ENCODE results near the gene CDC42EP4. TPM values are rescaled to one million over a fixed set of nuclear protein-coding genes. Genes with fewer than 3 reads are reported as not detected.
"Not testable (repeated sequence)": the region's sequence is repeated elsewhere in the genome, so short reads cannot be mapped to it uniquely, and the experiment has no call there.

The CDC42EP4 gene
- polyA plus RNA-seq, 1 donor from 2014 or later, result 19.4 TPM

DNA sequence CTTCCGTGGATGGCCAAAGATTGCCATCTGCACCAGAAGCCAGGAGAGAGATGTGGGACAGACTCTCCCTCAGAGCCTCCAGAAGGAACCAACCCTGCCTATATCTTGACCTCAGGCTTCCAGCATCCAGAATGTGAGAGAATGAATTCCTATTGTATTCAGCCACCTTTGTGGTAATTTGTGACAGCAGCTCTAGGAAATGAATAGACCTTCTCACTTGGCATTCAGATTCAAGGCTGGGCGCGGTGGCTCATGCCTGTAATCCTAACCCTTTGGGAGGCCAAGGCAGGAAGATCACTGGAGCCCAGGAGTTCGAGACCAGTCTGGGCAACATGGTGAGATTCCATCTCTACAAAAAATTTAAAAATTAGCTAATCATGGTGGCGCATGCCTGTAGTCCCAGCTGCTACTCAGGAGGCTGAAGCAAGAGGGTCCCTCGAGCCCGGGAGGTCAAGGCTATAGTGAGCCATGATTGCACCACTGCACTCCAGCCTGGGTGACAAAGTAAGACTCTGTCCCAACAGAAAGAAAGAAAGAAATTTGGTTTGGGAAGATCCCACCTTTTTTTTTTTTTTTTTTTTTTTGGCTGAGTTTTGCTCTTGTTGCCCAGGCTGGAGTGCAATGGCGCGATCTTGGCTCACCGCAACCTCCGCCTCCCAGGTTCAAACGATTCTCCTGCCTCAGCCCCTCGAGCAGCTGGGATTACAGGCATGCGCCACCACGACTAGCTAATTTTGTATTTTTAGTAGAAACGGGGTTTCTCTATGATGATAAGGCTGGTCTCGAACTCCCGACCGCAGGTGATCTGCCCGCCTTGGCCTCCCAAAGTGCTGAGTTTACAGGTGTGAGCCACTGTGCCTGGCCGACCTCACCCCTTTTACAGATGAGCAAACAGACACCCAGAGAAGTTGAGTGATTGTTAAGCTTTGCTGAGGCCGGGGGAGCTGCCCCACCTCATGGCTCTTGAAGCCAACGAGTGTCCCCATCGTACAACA lies 45.9 kb downstream of the CDC42EP4 start:
- Histone ChIP-seq H3K9me3 (ENCODE audit: low read length) (no peaks in the 10 kb centered on the region), H3K79me2 (replicated peaks; ENCODE audit: insufficient read depth, low read length) (no peaks in the 10 kb centered on the region), H4K20me1 (ENCODE audit: insufficient read depth) (no peaks in the 10 kb centered on the region), H3K36me3 (ENCODE audit: insufficient read depth, low read length) (no peaks in the 10 kb centered on the region), H3K4me3 (ENCODE audit: low read length) (no peak overlapping the region), H3K27me3 (ENCODE audit: insufficient read depth, low read depth, low read length) (no peaks in the 10 kb centered on the region), H3F3A (ENCODE audit: insufficient read depth, low read length, poor library complexity, severe bottlenecking) (no peaks in the 10 kb centered on the region), H3K9me2 (ENCODE audit: insufficient read depth, low read length) (no peaks in the 10 kb centered on the region), H3K27ac (ENCODE audit: low read length) (no peak overlapping the region), H3K4me2 (ENCODE audit: low read length) (no peak overlapping the region), H2AFZ (ENCODE audit: low read depth, low read length) (no peak overlapping the region), H3K9ac (ENCODE audit: low read length) (no peak overlapping the region)
- no peak for TF ChIP-seq EZH2 (IDR thresholded peaks at IDR 0.05; ENCODE audit: borderline replicate concordance, insufficient read depth, low read length, poor library complexity, severe bottlenecking)
- no peak for TF ChIP-seq SMC3 (conservative IDR thresholded peaks at IDR 0.05; ENCODE audit: poor library complexity)
- TF ChIP-seq MXI1 (conservative IDR thresholded peaks at IDR 0.05; ENCODE audit: poor library complexity, severe bottlenecking), result no peak
- TF ChIP-seq RAD21 (conservative IDR thresholded peaks at IDR 0.05), result no peak
- TF ChIP-seq EP300 (conservative IDR thresholded peaks at IDR 0.05; ENCODE audit: poor library complexity, severe bottlenecking), result no peak
- TF ChIP-seq, protein P1, sequence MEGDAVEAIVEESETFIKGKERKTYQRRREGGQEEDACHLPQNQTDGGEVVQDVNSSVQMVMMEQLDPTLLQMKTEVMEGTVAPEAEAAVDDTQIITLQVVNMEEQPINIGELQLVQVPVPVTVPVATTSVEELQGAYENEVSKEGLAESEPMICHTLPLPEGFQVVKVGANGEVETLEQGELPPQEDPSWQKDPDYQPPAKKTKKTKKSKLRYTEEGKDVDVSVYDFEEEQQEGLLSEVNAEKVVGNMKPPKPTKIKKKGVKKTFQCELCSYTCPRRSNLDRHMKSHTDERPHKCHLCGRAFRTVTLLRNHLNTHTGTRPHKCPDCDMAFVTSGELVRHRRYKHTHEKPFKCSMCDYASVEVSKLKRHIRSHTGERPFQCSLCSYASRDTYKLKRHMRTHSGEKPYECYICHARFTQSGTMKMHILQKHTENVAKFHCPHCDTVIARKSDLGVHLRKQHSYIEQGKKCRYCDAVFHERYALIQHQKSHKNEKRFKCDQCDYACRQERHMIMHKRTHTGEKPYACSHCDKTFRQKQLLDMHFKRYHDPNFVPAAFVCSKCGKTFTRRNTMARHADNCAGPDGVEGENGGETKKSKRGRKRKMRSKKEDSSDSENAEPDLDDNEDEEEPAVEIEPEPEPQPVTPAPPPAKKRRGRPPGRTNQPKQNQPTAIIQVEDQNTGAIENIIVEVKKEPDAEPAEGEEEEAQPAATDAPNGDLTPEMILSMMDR (IDR thresholded peaks at IDR 0.05; ENCODE audit: poor library complexity, severe bottlenecking), result no peak
- no peak for TF ChIP-seq POLR2AphosphoS5 (IDR thresholded peaks at IDR 0.05)
- no peak for TF ChIP-seq TAF1 (IDR thresholded peaks at IDR 0.05; ENCODE audit: low read depth)
- TF ChIP-seq, protein P2, sequence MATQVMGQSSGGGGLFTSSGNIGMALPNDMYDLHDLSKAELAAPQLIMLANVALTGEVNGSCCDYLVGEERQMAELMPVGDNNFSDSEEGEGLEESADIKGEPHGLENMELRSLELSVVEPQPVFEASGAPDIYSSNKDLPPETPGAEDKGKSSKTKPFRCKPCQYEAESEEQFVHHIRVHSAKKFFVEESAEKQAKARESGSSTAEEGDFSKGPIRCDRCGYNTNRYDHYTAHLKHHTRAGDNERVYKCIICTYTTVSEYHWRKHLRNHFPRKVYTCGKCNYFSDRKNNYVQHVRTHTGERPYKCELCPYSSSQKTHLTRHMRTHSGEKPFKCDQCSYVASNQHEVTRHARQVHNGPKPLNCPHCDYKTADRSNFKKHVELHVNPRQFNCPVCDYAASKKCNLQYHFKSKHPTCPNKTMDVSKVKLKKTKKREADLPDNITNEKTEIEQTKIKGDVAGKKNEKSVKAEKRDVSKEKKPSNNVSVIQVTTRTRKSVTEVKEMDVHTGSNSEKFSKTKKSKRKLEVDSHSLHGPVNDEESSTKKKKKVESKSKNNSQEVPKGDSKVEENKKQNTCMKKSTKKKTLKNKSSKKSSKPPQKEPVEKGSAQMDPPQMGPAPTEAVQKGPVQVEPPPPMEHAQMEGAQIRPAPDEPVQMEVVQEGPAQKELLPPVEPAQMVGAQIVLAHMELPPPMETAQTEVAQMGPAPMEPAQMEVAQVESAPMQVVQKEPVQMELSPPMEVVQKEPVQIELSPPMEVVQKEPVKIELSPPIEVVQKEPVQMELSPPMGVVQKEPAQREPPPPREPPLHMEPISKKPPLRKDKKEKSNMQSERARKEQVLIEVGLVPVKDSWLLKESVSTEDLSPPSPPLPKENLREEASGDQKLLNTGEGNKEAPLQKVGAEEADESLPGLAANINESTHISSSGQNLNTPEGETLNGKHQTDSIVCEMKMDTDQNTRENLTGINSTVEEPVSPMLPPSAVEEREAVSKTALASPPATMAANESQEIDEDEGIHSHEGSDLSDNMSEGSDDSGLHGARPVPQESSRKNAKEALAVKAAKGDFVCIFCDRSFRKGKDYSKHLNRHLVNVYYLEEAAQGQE (IDR thresholded peaks at IDR 0.05; ENCODE audit: borderline replicate concordance), result no peak

DNA sequence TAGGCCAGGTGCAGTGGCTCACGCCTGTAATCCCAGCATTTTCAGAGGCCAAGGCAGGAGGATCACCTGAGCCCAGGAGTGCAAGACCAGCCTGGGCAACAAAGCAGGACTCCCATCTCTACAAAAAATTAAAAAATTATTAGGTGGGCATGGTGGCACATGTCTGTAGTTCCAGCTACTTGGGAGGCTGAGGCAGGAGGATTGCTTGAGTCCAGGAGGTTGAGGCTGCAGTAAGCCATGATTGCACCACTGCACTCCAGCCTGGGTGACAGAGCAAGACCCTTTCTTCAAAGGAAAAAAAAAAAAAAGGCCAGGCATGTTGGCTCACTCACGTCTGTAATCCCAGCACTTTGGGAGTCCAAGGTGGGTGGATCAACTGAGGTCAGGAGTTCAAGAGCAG lies 47.4 kb downstream of the CDC42EP4 start:
- not testable (repeated sequence) for H3K27ac ChIP-seq (ENCODE audit: low read length); H3K36me3 ChIP-seq (ENCODE audit: insufficient read depth, low read length); H3K4me2 ChIP-seq (ENCODE audit: low read length); H3K9me3 ChIP-seq (ENCODE audit: low read length); H4K20me1 ChIP-seq (ENCODE audit: insufficient read depth); H3K9me2 ChIP-seq (ENCODE audit: insufficient read depth, low read length); H3K9ac ChIP-seq (ENCODE audit: low read length); H3K79me2 ChIP-seq (replicated peaks; ENCODE audit: insufficient read depth, low read length); H3F3A ChIP-seq (ENCODE audit: insufficient read depth, low read length, poor library complexity, severe bottlenecking); H2AFZ ChIP-seq (ENCODE audit: low read depth, low read length); H3K4me3 ChIP-seq (ENCODE audit: low read length); H3K27me3 ChIP-seq (ENCODE audit: insufficient read depth, low read depth, low read length)

Data from neural cell (in vitro differentiated cells).